Gastrocnemius medialis (tissue), 4 donors: ENCODE results near the gene ARHGEF5.
"Not testable (repeated sequence)": the region's sequence is repeated elsewhere in the genome, so short reads cannot be mapped to it uniquely, and the experiment has no call there.

Source experiments
- CTCF ChIP-seq, 5 experiments: fragments of 450-650 bp in 3 of 5; fragments of 200-600 bp in 2 of 5; sonication (generic) in 2 of 5; IDR thresholded peaks in 4 of 5; conservative IDR thresholded peaks in 1 of 5; 1 replicate in 4 of 5; 2 replicates in 1 of 5; pipeline ENCODE4 v1.5.1; 2016 to 2019; ENCODE audit warnings: antibody characterized with exemption in 5 of 5, mild to moderate bottlenecking in 3 of 5, moderate library complexity in 3 of 5
- POLR2A ChIP-seq, 2 donors: fragments of 450-650 bp; IDR thresholded peaks; one replicate each; pipeline ENCODE4 v1.6.1; 2017; ENCODE audit warnings: antibody characterized with exemption in 2 of 2, mild to moderate bottlenecking in 2 of 2, moderate library complexity in 2 of 2

GRCh38 chr7:144367250-144367649 lies 12.0 kb downstream of the ARHGEF5 start:
- not testable (repeated sequence) for TF ChIP-seq CTCF (IDR thresholded peaks at IDR 0.05 in 4 of 5, conservative IDR thresholded peaks at IDR 0.05 in 1 of 5); POLR2A (IDR thresholded peaks at IDR 0.05)
